ENCODE measurements around the gene PITPNM2. TPM values are rescaled to one million over a fixed set of nuclear protein-coding genes. Genes with fewer than 3 reads are reported as not detected.

The PITPNM2 gene
- total and polyA plus RNA-seq, 9 of the 15 experiments (the other 6 are each of a cell fraction or from before 2014, with no cell fraction given), result 0.03 to 10.8 (median 2.9) TPM

- H3K4me3 ChIP-seq, result no peak overlapping the region
- peak overlapping the region; percentile 53 for H3K4me2 ChIP-seq (ENCODE audit: insufficient read depth, low read length)
- ChIA-PET POLR2A (interaction anchor here (0.6 to 1.4 kb wide), 11 partner anchors 10 to 410 kb away, joined by 3 to 4 read pairs (median 3); no protein-coding TSS in a partner anchor), CTCF (ENCODE audit: low intra/inter-chr PET ratio) (no interaction called here)
- H4K20me1 ChIP-seq (replicated peaks; ENCODE audit: control insufficient read depth, insufficient read depth, low read length), result peaks cover 5% of the 10 kb centered on the region; the same call in 1 of the 2 replicates
- WGBS (ENCODE audit: insufficient coverage, low coverage, missing lambda C conversion rate), result 11% methylated on average over 6 of the region's 6 CpGs
- DNase-seq (ENCODE audit: extremely low read depth in 1 of 4, low spot score in 3 of 4) (peak; percentile 71 to 92 (median 80)), ATAC-seq (peak; percentile 98), FAIRE-seq (peak; percentile 99)
- peak overlapping the region; percentile 63 for H3K27ac ChIP-seq (ENCODE audit: extremely low read depth, low read depth, low read length)
- BruUV-seq (replicated peaks), result no TSS peak
- H3K36me3 ChIP-seq (ENCODE audit: control insufficient read depth, insufficient read depth, low read length), result no peaks in the 10 kb centered on the region
- 0 out of 2 replicates have a peak overlapping the region, but pooled peaks have one; percentile 46 for H2AFZ ChIP-seq (ENCODE audit: low read depth, low read length)
- no peaks in the 10 kb centered on the region for H3K27me3 ChIP-seq (ENCODE audit: control insufficient read depth in 2 of 2, insufficient read depth in 2 of 2, low read length in 2 of 2)
- in situ Hi-C loops (cut with MboI) (no loop called here), intact Hi-C loops (cut with micrococcal nuclease) (no loop called here)
- no peaks in the 10 kb centered on the region for H3K79me2 ChIP-seq (ENCODE audit: control insufficient read depth, insufficient read depth, low read length)
- no peaks in the 10 kb centered on the region for H3K9me1 ChIP-seq (ENCODE audit: control insufficient read depth, insufficient read depth, low read length)
- no peaks in the 10 kb centered on the region for H3K9me3 ChIP-seq (replicated peaks; ENCODE audit: control insufficient read depth, insufficient read depth, low read depth, low read length)
- peaks cover 13 to 20% of the 10 kb centered on the region in 2 experiments; a peak in 4 of 5 replicates for H3K4me1 ChIP-seq (replicated peaks in 1 of 2; ENCODE audit: control insufficient read depth in 2 of 2, insufficient read depth in 2 of 2, low read length in 2 of 2)
- H3K9ac ChIP-seq (ENCODE audit: insufficient read depth in 1 of 2, low read depth in 2 of 2, low read length in 2 of 2), result peak overlapping the region; percentile 26 to 69; a peak in 1 of 4 replicates
- TF ChIP-seq ZNF766 (CRISPR knock-in tag; conservative IDR thresholded peaks at IDR 0.05) (peak; percentile 14; the same call in 1 of the 2 replicates), ZMIZ1 (IDR thresholded peaks at IDR 0.05; ENCODE audit: low read depth in 2 of 2, low read length in 2 of 2) (no peak), ZNF561 (CRISPR knock-in tag; conservative IDR thresholded peaks at IDR 0.05) (no peak), ZNF41 (CRISPR knock-in tag; conservative IDR thresholded peaks at IDR 0.05) (no peak), E2F1 (CRISPR knock-in tag; IDR thresholded peaks at IDR 0.05) (no peak), MXI1 (IDR thresholded peaks at IDR 0.05; ENCODE audit: low read depth, low read length) (no peak), AFF4 (CRISPR knock-in tag; IDR thresholded peaks at IDR 0.05) (no peak)
- TF ChIP-seq, protein P1, sequence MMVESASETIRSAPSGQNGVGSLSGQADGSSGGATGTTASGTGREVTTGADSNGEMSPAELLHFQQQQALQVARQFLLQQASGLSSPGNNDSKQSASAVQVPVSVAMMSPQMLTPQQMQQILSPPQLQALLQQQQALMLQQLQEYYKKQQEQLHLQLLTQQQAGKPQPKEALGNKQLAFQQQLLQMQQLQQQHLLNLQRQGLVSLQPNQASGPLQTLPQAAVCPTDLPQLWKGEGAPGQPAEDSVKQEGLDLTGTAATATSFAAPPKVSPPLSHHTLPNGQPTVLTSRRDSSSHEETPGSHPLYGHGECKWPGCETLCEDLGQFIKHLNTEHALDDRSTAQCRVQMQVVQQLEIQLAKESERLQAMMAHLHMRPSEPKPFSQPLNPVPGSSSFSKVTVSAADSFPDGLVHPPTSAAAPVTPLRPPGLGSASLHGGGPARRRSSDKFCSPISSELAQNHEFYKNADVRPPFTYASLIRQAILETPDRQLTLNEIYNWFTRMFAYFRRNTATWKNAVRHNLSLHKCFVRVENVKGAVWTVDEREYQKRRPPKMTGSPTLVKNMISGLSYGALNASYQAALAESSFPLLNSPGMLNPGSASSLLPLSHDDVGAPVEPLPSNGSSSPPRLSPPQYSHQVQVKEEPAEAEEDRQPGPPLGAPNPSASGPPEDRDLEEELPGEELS (CRISPR knock-in tag; IDR thresholded peaks at IDR 0.05; ENCODE audit: borderline replicate concordance), result no peak
Measured at GRCh38 chr12:123126294-123127181, 24.4 kb downstream of the PITPNM2 start.

Measured in K562 (cell line).